HG03025 (cell line): ENCODE data around the gene GUCA2A.
"Not testable (repeated sequence)": the region's sequence is repeated elsewhere in the genome, so short reads cannot be mapped to it uniquely, and the experiment has no call there.

ENCODE experiments used
- ATAC-seq: cut with Tn5 transposase; IDR thresholded peaks from one replicate; pipeline ENCODE4 v1.9.1; 2021; ENCODE audit warnings: mild to moderate bottlenecking, moderate library complexity; ENCODE audit not compliant: unreplicated experiment, low FRiP score

The GUCA2A gene, protein sequence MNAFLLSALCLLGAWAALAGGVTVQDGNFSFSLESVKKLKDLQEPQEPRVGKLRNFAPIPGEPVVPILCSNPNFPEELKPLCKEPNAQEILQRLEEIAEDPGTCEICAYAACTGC

DNA sequence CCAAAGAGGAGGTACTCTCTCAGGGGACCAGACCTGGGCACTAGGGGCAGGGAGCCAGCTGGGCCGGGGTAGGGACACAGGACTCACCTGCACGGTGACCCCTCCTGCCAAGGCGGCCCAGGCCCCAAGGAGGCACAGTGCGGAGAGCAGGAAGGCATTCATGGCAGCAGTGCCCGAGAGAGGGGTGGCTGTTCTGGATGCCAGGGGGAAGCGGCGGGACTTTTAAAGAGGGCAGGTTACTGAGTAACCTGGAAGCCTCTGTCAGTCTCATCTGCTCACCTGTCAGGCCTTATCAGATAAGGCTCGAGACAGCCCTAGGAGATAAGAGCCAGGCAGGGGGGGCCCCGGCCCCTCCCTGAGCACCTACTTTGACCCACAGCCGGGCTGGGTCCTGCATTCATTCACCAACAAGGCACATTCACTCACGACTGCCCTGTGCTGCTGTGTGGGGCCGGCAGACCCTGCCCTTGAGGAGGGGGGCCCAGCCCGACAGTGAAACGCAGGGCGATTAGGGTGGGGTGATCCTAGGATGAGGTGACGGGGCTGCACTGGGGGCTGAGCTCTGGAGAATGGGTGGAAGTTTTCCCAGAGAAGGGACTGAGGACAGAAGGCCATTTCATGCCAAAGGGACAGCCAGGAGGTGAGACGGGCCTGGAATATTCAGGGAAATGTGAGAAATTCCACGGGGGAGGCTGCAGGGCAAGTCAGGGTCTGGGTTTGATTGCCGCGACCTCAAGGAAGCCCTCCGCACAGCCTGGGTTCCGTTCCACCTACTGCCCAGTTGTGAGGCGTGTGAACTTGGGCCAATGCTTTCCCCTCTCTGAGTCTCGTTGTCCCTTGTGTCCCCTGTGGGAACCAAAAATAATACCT lies at the start of gene GUCA2A:
Gene GUCA2A, minus strand, starts transcription at position 195 of the 870 bp plus-strand sequence. Its CDS starts 33 bp downstream, at position 162.
- ATAC-seq: no peak

- ATAC-seq: no peak
These were observed 46.7 kb upstream of the GUCA2A start for GRCh38 chr1:42211224-42211623.

- no peak for ATAC-seq
These were observed 46.0 kb upstream of the GUCA2A start for GRCh38 chr1:42210421-42211133.

DNA sequence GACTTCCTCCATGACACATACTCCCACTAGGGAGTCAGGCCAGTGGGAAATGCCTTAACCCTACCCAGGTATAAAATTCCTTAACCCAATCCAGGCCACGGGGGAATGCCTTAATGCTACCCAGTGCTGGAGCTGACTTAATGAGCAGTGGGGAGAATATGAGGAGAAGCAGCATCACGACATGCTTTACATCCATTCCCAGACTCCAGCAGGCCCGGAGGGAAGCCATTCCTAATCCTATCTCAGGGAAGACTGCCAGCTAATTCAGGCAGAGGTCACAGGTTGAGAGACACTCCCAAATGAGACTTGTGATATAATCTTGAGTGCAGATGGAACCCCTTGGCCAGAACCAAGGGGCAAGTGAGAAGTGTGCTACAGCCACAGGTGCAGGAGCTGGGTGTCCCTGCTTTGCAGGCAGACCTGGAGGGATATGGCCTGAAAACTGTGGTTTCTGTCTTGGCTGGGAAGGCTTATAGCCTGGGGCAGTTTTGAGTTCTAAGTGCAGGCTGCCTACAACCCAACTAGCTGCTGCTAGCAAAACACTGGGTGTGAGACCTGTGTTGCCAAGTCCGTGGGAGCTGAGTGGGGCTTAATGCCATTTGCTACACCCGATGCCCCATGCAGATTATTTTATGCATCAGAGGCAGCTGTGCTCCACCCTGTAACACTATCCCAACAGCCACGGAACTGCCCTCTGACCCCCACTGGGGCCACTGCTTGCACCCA lies 45.1 kb upstream of the GUCA2A start:
- no peak for ATAC-seq

GRCh38 chr1:42206930-42207329 lies 42.4 kb upstream of the GUCA2A start:
- not testable (repeated sequence) for ATAC-seq

GRCh38 chr1:42206164-42206563 lies 41.6 kb upstream of the GUCA2A start:
- no peak for ATAC-seq

DNA sequence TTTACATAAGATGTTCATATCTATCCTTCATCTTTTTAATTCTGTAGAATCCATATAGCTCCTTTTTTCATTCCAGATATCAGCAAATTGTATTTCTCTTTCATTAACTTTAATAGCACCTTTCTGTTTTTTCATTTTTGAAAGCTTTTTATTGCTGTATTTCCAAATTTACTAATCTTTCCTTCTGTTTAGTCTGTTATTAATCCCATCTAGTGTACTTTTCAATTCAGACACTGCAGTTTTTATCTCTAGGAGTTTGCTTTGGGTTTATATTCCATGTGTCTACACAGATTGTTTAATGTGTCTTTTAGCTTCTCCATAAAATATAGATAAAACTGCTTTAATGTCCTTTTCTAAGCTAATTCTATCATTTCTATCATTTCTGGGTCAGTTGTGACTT lies 37.4 kb upstream of the GUCA2A start:
- ATAC-seq: no peak

GRCh38 chr1:42198251-42198650 lies 33.7 kb upstream of the GUCA2A start:
- no peak for ATAC-seq

DNA sequence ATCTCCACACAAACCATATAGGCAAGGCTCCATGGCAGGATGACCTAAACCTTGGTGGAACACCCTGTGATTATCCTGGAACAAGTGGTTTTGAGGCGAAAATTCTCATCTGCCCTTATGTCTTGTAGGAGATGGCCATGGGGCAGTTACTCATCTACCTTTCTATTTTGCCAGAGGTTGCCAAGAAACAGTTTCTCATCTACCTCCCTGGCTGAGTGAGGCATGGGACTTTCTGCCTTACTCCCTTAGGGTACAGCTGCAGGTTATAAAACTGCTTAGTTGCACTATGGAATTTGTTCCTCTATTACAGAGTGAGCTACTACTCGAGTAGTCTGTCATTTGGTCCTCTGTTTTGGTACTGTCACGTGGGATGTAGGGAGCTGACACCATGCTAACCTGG lies 31.3 kb upstream of the GUCA2A start:
- ATAC-seq: no peak

DNA sequence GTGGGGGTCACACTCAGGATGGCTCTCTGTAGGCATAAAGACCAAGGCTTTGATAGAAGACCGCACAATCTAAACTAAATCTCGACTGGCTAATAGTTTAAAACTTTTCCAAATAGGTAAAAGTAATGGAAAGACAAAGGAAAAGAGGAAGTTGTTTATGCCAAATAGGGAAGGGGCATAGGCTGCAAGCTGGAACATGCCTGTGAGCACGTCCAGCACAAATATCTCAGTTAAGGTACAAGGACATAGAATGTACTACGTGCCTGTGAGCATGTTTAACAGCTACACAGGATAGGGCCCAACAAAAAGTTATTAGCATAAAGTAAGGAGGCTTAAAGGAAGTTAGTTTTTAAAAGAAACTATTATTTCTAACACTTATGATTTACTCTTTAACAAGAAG lies 27.6 kb upstream of the GUCA2A start:
- no peak for ATAC-seq

GRCh38 chr1:42191319-42191718 lies 26.8 kb upstream of the GUCA2A start:
- ATAC-seq: no peak

- ATAC-seq: no peak
These were observed 25.6 kb upstream of the GUCA2A start for GRCh38 chr1:42189931-42190853.

DNA sequence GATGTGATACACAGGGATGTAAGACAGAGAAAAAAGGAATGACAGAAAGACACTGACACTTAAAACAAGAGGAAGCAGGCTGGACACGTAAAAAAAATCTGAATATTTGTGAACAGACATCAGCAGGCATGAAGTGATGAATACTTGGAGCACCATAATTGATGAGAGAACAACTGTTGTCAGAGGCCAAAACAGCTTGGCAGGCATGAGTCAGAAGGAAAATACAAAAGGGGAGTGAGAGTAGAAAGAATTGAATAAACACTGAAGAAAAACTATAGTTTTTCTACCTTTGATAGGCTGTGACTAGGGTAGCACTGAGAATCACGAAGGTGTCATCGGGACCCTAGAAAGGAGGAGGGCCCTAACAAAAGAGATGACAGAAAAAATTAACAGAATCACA lies 21.6 kb upstream of the GUCA2A start:
- no peak for ATAC-seq

- no peak for ATAC-seq
These were observed 20.1 kb upstream of the GUCA2A start for GRCh38 chr1:42184616-42185015.

GRCh38 chr1:42183957-42184268 lies 19.4 kb upstream of the GUCA2A start:
- no peak for ATAC-seq

DNA sequence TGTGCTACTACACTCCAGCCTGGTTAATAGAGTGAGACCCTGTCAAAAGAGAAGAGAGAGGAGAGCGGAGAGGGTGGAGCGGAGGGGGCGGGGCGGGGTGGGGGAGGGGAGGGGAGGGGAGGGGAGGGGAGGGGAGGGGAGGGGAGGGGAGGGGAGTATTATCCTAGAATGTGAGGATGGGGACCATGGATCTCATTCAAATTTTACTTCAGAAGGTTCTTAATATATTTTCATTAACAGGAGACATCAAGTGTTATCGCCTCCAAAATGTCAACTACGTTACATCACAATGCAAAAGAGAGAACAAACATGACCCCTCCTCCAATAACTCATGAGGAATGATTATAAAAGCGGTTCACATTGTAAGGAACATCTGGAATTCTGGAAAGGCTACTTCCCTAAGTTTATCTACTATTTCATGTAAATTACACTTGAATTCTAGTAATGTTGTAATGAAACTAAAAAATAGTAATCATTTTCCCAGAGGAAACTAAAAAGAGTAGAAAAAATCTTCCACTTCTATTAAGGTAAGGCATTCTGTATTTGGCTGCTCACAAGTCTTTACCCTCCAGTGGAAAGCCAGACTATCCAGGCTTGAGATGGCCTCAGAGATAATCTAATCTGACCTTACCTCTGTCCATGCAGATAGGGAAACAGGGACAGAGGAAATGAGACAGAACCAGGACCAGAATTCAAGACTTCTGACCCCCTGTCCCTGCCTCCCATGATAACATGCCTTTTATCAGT lies 18.8 kb upstream of the GUCA2A start:
- no peak for ATAC-seq

- ATAC-seq: no peak
These were observed 17.1 kb upstream of the GUCA2A start for GRCh38 chr1:42181687-42182086.

- ATAC-seq: no peak
These were observed 15.4 kb upstream of the GUCA2A start for GRCh38 chr1:42179900-42180329.

DNA sequence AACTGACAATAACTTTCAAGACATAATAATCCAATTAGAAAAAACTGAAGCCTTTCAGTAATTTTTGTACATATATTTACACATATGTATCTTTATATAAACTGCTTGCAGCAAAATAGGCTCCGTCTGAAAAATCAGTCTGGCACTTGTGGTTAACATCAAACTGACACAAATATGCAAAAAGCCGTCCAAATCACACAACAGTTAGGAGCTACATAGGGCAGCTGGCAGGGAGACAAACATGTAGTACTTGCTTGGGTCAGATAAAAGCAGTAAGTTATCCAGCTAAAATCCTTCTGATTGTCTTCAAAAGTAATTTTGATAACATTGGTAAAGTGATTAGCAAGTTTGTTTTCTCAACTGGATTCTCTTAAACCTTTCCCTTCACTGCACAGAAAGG lies 14.7 kb upstream of the GUCA2A start:
- ATAC-seq: no peak
